Fibroblast of pulmonary artery (primary cell): ENCODE data around the gene CUL7.

Experiments used
- DNase-seq: peaks from one replicate; pipeline ENCODE4 v3.0.0-alpha.2; 2010; ENCODE audit warnings: low read depth
- H3K4me3 ChIP-seq: replicated peaks from 2 replicates; pipeline ENCODE4 v1.5.1; 2011; ENCODE audit warnings: low read depth, mild to moderate bottlenecking, control low read depth, low read length, moderate library complexity
- TF ChIP-seq, protein P1 (sequence below): IDR thresholded peaks from 2 replicates; pipeline ENCODE4 v1.5.1; 2011; ENCODE audit warnings: mild to moderate bottlenecking, control low read depth, low read length, inconsistent platforms; ENCODE audit errors: missing control alignments

The CUL7 gene

DNA sequence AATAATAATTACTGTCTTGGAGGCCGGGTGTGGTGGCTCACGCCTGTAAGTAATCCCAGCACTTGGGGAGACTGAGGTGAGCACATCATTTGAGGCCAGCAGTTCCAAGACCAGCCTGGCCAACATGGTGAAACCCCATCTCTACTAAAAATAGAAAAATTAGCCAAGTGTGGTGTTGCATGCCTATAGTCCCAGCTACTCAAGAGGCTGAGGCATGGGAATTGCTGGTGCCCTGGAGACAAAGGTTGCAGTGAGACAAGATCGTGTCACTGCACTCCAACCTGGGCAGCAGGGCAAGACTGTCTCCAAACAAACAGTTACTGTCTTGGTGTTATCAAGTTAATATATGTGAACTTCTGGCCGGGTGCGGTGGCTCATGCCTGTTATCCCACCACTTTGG lies 27.3 kb downstream of the CUL7 start:
- H3K4me3 ChIP-seq, result no peak overlapping the region
- TF ChIP-seq, protein P1, sequence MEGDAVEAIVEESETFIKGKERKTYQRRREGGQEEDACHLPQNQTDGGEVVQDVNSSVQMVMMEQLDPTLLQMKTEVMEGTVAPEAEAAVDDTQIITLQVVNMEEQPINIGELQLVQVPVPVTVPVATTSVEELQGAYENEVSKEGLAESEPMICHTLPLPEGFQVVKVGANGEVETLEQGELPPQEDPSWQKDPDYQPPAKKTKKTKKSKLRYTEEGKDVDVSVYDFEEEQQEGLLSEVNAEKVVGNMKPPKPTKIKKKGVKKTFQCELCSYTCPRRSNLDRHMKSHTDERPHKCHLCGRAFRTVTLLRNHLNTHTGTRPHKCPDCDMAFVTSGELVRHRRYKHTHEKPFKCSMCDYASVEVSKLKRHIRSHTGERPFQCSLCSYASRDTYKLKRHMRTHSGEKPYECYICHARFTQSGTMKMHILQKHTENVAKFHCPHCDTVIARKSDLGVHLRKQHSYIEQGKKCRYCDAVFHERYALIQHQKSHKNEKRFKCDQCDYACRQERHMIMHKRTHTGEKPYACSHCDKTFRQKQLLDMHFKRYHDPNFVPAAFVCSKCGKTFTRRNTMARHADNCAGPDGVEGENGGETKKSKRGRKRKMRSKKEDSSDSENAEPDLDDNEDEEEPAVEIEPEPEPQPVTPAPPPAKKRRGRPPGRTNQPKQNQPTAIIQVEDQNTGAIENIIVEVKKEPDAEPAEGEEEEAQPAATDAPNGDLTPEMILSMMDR, result no peak
- no peak for DNase-seq

DNA sequence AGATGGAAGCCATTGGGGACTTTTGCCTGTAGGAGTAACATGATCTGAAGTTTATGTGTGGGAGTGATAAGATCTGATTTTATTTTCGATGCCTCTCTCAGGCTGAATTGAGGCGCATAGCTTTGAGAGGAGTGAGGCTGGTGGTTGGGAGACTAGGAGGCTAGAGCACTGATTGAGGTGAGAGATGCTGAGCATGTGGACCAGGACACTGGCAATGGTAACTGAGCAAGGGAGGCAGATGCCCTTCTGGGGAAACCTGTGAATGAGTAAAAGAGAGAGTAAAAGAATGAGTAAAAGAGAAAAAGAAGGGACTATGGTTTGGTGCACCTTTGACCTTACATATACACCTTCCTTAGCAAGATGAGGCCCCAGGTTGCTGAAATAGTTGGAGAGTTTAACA lies 29.2 kb downstream of the CUL7 start:
- no peak for DNase-seq
- H3K4me3 ChIP-seq, result no peak overlapping the region
- TF ChIP-seq, protein P1, result no peak

DNA sequence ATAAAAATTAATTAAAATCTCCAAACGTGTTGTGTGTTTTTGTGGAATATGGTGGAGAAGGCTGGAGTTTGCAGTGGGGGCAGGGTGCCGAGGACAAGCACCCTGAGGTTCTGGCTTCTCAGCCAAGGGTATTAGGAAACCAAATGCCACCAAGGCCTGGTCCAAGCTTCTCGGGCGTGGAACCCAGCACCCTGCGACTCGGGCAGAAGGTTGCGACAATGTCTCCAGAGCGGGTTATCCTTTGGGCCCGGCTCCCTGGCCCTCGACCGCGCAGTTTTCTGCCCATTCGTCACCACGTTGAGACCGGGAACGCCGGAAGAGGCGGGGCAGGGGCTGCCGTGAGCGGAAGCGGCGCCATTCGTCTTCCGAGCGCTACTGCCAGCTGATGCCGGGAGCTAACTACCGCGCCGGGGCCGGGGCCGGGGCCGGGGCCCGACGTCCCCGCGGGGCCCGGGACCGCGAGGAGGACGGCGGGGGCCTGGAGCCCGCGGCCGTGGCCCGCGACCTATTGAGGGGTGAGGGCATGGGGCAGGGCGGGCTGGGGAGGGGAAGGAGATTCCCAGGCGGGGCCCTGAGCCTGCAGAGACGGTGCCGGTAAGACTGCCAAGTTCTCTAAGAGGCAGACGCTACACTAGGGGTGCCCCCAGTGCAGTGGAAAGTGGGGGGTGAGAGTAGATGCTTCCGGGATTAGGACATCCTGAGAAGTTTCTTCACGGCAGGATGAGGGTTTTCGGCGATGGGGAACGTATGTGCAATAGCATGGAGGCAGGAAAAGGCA lies 32.2 kb downstream of the CUL7 start, which contains the start of gene RRP36:
Gene RRP36, plus strand, starts transcription at position 354 of the 778 bp plus-strand sequence. Its CDS starts 32 bp downstream, at position 386.
- TF ChIP-seq, protein P1, result no peak
- H3K4me3 ChIP-seq, result peak within 1 kb of the TSS; percentile 87
- peak; percentile 66 for DNase-seq

DNA sequence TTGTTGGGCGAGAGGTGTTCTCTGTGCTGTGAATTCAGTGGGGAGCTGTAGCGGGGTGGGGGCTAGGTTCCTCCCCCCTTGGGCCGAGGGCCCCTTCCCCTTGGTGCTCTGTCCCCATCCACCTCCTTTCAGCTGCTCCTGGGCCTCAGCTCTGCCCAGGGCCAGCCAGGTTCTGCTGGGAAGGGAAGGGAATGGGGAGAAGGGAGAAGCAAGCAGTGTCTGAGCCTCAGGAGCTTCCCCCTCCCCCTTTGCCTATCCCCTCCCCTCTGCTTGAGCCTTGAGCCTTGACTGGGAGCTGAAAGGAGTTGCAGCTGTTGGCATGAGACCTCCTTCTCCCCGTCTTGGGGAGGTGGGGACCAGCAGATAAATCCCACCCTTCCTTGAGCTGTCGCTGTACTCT lies 32.8 kb downstream of the CUL7 start:
- DNase-seq, result peak; percentile 7
- TF ChIP-seq, protein P1, result no peak
- H3K4me3 ChIP-seq, result peak overlapping the region; percentile 87

DNA sequence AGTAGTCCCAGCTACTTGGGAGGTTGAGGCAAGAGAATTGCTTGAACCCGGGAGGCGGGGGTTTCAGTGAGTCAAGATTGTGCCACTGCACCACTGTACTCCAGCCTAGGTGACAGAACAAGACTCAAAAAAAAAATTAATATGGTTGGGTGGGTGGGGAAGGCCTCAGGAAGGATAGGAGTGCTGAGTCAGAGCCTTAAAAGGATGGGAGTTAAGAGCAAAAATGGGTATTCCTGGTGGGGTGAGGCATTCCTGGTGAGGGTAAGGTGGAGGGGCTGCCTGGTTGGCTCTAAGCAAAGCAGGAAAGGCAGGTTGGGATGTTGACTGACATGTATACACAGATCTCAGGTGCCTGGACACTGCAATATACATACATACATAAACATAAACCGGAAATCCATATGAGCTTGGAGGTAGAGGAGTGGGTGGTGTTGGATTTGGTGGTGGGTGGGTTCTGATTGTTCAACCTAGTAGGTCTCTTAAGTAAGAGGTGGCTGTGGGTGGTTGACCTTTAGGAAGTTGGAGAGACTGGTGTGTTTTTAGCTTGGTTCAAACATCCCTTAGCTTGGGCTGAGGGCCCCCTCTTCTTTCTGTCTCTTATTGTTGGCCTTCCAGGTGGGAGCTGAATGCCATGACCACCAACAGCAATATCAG lies 33.5 kb downstream of the CUL7 start:
- H3K4me3 ChIP-seq, result no peak overlapping the region
- TF ChIP-seq, protein P1, result no peak
- DNase-seq, result no peak

DNA sequence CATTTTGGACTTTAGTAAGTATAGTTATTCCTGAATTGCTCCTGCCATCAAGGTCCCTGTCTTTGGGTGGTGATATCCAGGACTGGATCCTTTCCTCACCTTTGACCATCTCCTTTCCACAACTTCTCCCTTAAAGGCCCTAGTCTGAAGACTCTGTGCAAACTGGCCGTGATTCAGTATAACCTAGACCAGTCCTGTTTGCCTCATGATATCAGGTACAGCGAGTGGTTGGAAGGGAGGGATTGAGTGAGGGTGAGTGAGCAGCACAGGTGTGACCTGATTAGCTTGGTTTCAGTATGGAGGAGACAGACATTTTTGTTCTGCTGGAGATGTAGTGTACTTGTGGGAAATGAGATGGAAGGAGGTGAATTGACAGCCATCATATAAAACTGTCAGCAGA lies 34.5 kb downstream of the CUL7 start:
- TF ChIP-seq, protein P1, result no peak
- no peak overlapping the region for H3K4me3 ChIP-seq
- DNase-seq, result no peak
